GM12875 (cell line): ENCODE measurements around the gene CELSR3.

Experiments used
- H3K4me3 ChIP-seq: one replicate; pipeline ENCODE4 v1.5.1; 2011; ENCODE audit warnings: low read depth, low read length, control low read depth
- CTCF ChIP-seq: IDR thresholded peaks from 2 replicates; pipeline ENCODE4 v1.5.1; 2011; ENCODE audit warnings: low read depth, mild to moderate bottlenecking, control low read depth, inconsistent platforms, low read length, moderate library complexity, borderline replicate concordance; ENCODE audit not compliant: insufficient read depth

CELSR3 gene

GRCh38 chr3:48693826-48694225 is 31.1 kb upstream of the CELSR3 start:
- no peak for TF ChIP-seq CTCF
- H3K4me3 ChIP-seq, result no peak overlapping the region

GRCh38 chr3:48692551-48692950 is 29.9 kb upstream of the CELSR3 start:
- no peak overlapping the region for H3K4me3 ChIP-seq
- no peak for TF ChIP-seq CTCF

GRCh38 chr3:48690846-48691458 is 28.3 kb upstream of the CELSR3 start:
- no peak overlapping the region for H3K4me3 ChIP-seq
- TF ChIP-seq CTCF, result no peak

- no peak overlapping the region for H3K4me3 ChIP-seq
- no peak for TF ChIP-seq CTCF
Measured at GRCh38 chr3:48689384-48689783, 26.7 kb upstream of the CELSR3 start.

- H3K4me3 ChIP-seq, result no peak overlapping the region
- no peak for TF ChIP-seq CTCF
Measured at GRCh38 chr3:48688737-48689075, 26.0 kb upstream of the CELSR3 start.

- no peak for TF ChIP-seq CTCF
- H3K4me3 ChIP-seq, result no peak overlapping the region
Measured at GRCh38 chr3:48688032-48688736, 25.5 kb upstream of the CELSR3 start.

- H3K4me3 ChIP-seq, result no peak overlapping the region
- no peak for TF ChIP-seq CTCF
Measured at GRCh38 chr3:48687220-48687678, 24.6 kb upstream of the CELSR3 start.
